Measurements from ENCODE around the gene GAD2.

- TF ChIP-seq CTCF (IDR thresholded peaks at IDR 0.05; ENCODE audit: low read length) (no peak), EZH2 (optimal IDR thresholded peaks at IDR 0.05; ENCODE audit: low read depth, low read length) (no peak), EZH2phosphoT487 (IDR thresholded peaks at IDR 0.05; ENCODE audit: low read length) (no peak)
Measured at GRCh38 chr10:26314265-26315013, 97.9 kb downstream of the GAD2 start.
